HepG2 (cell line): ENCODE measurements around the gene KCNB1. TPM values are rescaled to one million over a fixed set of nuclear protein-coding genes. Genes with fewer than 3 reads are reported as not detected.

Source experiments
- IRF9 ChIP-seq: sonication (generic); formaldehyde crosslinking; IDR thresholded peaks from 2 replicates; pipeline ENCODE4 v1.8.0; 2022; ENCODE audit warnings: missing genetic modification reagents, mild to moderate bottlenecking, borderline replicate concordance
- NR2F6 ChIP-seq, 2 experiments: IDR thresholded peaks; 2 replicates each; pipeline ENCODE4 v1.6.1; 2016; ENCODE audit warnings: antibody characterized with exemption in 1 of 2, mild to moderate bottlenecking in 1 of 2
- RERE ChIP-seq: IDR thresholded peaks from 2 replicates; pipeline ENCODE4 v1.6.1; 2016; ENCODE audit warnings: low read depth, missing genetic modification reagents, missing compliant biosample characterization
- SMARCC2 ChIP-seq: fragments of 450-650 bp; IDR thresholded peaks from 2 replicates; pipeline ENCODE4 v1.6.1; 2017; ENCODE audit warnings: antibody characterized with exemption, mild to moderate bottlenecking
- THAP9 ChIP-seq: sonication (generic); formaldehyde crosslinking; IDR thresholded peaks from 2 replicates; pipeline ENCODE4; 2020; ENCODE audit warnings: missing genetic modification reagents, mild to moderate bottlenecking, borderline replicate concordance
- ZMYM4 ChIP-seq: sonication (generic); formaldehyde crosslinking; IDR thresholded peaks from 2 replicates; pipeline ENCODE4 v1.8.1; 2023; ENCODE audit warnings: mild to moderate bottlenecking, missing genetic modification reagents
- ZNF468 ChIP-seq: sonication (generic); formaldehyde crosslinking; IDR thresholded peaks from 2 replicates; pipeline ENCODE4 v1.8.0; 2022; ENCODE audit warnings: mild to moderate bottlenecking, moderate library complexity, missing genetic modification reagents
- ZNF703 ChIP-seq: sonication (generic); formaldehyde crosslinking; IDR thresholded peaks from 2 replicates; pipeline ENCODE4 v1.5.1; 2020; ENCODE audit warnings: missing genetic modification reagents, mild to moderate bottlenecking, moderate library complexity, borderline replicate concordance
- polyA plus RNA-seq, 8 experiments: library from polyadenylated mRNA; depleted of rRNA in 3 of 8; stranded (reverse) in 7 of 8; unstranded in 1 of 8; fragments of >200 nt; fragmentation: Illumina TruSeq in 4 of 8; extraction: Trizol in 4 of 8; gene quantifications; 2 replicates each; pipeline versions ENCODE4 v1.2.1 to v1.2.3, GENCODE V29; 2011 to 2016; ENCODE audit warnings: low read depth in 4 of 8, missing spikeins in 1 of 8, mixed read lengths in 1 of 8; ENCODE audit not compliant: insufficient read depth in 1 of 8
- total RNA-seq, 5 experiments: library from RNA; depleted of rRNA; stranded (reverse); fragments of >200 nt; fragmentation: Illumina TruSeq; extraction: Trizol; gene quantifications; 2 replicates each; pipeline ENCODE4 v1.2.3, GENCODE V29; 2016; ENCODE audit warnings: low read depth in 1 of 5

The KCNB1 gene
- total and polyA plus RNA-seq, 2 of the 13 experiments (the other 11 are each of a cell fraction or from before 2014, with no cell fraction given) = 0.02 TPM; not detected in 1

GRCh38 chr20:49330701-49331615, 151.5 kb downstream of the KCNB1 start (continued):
- TF ChIP-seq NR2F6 (IDR thresholded peaks at IDR 0.05) (no peak), NR2F6 (CRISPR knock-in tag; IDR thresholded peaks at IDR 0.05) (no peak), ZMYM4 (CRISPR knock-in tag) (no peak), ZNF703 (CRISPR knock-in tag) (no peak), SMARCC2 (no peak), RERE (CRISPR knock-in tag) (no peak), THAP9 (CRISPR knock-in tag) (no peak), IRF9 (CRISPR knock-in tag) (no peak), ZNF468 (CRISPR knock-in tag) (no peak)
